Astrocyte (in vitro differentiated cells and primary cell): ENCODE data around the gene S1PR3.

Experiments used
- CTCF ChIP-seq: IDR thresholded peaks from 2 replicates; pipeline ENCODE4 v1.5.1; 2011; ENCODE audit warnings: low read depth, mild to moderate bottlenecking, inconsistent platforms, low read length, moderate library complexity; ENCODE audit not compliant: insufficient read depth
- EZH2 ChIP-seq: IDR thresholded peaks from 2 replicates; pipeline ENCODE4 v1.6.1; 2012; ENCODE audit warnings: mild to moderate bottlenecking, low read length, inconsistent platforms; ENCODE audit not compliant: insufficient read depth

- TF ChIP-seq CTCF (no peak), EZH2 (no peak)
These were observed 22.4 kb downstream of the S1PR3 start for GRCh38 chr9:89013660-89014059.
